Tibial nerve (tissue), 4 donors: ENCODE measurements around the gene BMP15. TPM values are rescaled to one million over a fixed set of nuclear protein-coding genes. Genes with fewer than 3 reads are reported as not detected.

Source experiments
- DNase-seq, 2 donors: peaks; one replicate each; pipeline ENCODE4 v3.0.0-alpha.2; 2019; ENCODE audit warnings: low spot score in 2 of 2
- H3K27ac ChIP-seq, 4 donors: fragments of 200-600 bp; sonication (generic) in 3 of 4; one replicate each; pipeline ENCODE4 v1.5.1; 2017 to 2019; ENCODE audit warnings: mild to moderate bottlenecking in 1 of 4
- H3K27me3 ChIP-seq, 2 donors: fragments of 200-600 bp; sonication (generic) in 1 of 2; one replicate each; pipeline versions ENCODE4 v1.5.1 to v1.6.0; 2017 to 2019
- H3K36me3 ChIP-seq, 3 donors: fragments of 200-600 bp; sonication (generic); one replicate each; pipeline ENCODE4 v1.5.1; 2018 to 2019
- H3K4me1 ChIP-seq, 4 donors: fragments of 200-600 bp; sonication (generic) in 3 of 4; one replicate each; pipeline ENCODE4 v1.5.1; 2017 to 2019
- H3K4me3 ChIP-seq, 4 donors: fragments of 200-600 bp; sonication (generic) in 3 of 4; one replicate each; pipeline ENCODE4 v1.5.1; 2017 to 2019; ENCODE audit warnings: mild to moderate bottlenecking in 1 of 4, moderate library complexity in 1 of 4
- H3K9me3 ChIP-seq, 4 donors: fragments of 200-600 bp; sonication (generic) in 3 of 4; one replicate each; pipeline ENCODE4 v1.5.1; 2017 to 2019
- EP300 ChIP-seq, 2 donors: sonication (generic); formaldehyde crosslinking; IDR thresholded peaks; one replicate each; pipeline ENCODE4 v1.6.1; 2017; ENCODE audit warnings: antibody characterized with exemption in 2 of 2, mild to moderate bottlenecking in 1 of 2
- POLR2A ChIP-seq, 2 donors: fragments of 450-650 bp; IDR thresholded peaks; one replicate each; pipeline ENCODE4 v1.6.1; 2017; ENCODE audit warnings: antibody characterized with exemption in 2 of 2, mild to moderate bottlenecking in 2 of 2, moderate library complexity in 2 of 2
- WGBS, 2 donors: methylation state at CpG; one replicate each; pipeline ENCODE4 v1.1.5; 2018; 5-methylcytosine and 5-hydroxymethylcytosine counted together
- total RNA-seq, 4 donors: library from RNA; depleted of rRNA; stranded (reverse); fragments of >200 nt; gene quantifications; one replicate each; pipeline ENCODE4 v1.1.0, GENCODE V29; 2016
- TF ChIP-seq, protein P1 (sequence below), 5 experiments: fragments of 200-600 bp in 3 of 5; fragments of 450-650 bp in 2 of 5; sonication (generic) in 3 of 5; IDR thresholded peaks; one replicate each; pipeline ENCODE4 v1.5.1; 2016 to 2019; ENCODE audit warnings: antibody characterized with exemption in 5 of 5, mild to moderate bottlenecking in 3 of 5, moderate library complexity in 2 of 5

Gene BMP15
- total RNA-seq, 4 donors from 2014 or later = not detected

GRCh38 chrX:50941638-50942037, 31.1 kb downstream of the BMP15 start:
- DNase-seq = no peak
- H3K4me3 ChIP-seq = no peak overlapping the region
- no peaks in the 10 kb centered on the region for H3K36me3 ChIP-seq
- WGBS, 2 donors = 62 to 67% methylated on average over 3 of the region's 3 CpGs
- no peaks in the 10 kb centered on the region for H3K9me3 ChIP-seq
- TF ChIP-seq EP300 (IDR thresholded peaks at IDR 0.05) (no peak), POLR2A (IDR thresholded peaks at IDR 0.05) (no peak)
- TF ChIP-seq, protein P1, sequence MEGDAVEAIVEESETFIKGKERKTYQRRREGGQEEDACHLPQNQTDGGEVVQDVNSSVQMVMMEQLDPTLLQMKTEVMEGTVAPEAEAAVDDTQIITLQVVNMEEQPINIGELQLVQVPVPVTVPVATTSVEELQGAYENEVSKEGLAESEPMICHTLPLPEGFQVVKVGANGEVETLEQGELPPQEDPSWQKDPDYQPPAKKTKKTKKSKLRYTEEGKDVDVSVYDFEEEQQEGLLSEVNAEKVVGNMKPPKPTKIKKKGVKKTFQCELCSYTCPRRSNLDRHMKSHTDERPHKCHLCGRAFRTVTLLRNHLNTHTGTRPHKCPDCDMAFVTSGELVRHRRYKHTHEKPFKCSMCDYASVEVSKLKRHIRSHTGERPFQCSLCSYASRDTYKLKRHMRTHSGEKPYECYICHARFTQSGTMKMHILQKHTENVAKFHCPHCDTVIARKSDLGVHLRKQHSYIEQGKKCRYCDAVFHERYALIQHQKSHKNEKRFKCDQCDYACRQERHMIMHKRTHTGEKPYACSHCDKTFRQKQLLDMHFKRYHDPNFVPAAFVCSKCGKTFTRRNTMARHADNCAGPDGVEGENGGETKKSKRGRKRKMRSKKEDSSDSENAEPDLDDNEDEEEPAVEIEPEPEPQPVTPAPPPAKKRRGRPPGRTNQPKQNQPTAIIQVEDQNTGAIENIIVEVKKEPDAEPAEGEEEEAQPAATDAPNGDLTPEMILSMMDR (IDR thresholded peaks at IDR 0.05) = no peak
- no peaks in the 10 kb centered on the region for H3K4me1 ChIP-seq
- peaks cover 0 to 13% of the 10 kb centered on the region in 2 donors for H3K27me3 ChIP-seq
- no peak overlapping the region for H3K27ac ChIP-seq

DNA sequence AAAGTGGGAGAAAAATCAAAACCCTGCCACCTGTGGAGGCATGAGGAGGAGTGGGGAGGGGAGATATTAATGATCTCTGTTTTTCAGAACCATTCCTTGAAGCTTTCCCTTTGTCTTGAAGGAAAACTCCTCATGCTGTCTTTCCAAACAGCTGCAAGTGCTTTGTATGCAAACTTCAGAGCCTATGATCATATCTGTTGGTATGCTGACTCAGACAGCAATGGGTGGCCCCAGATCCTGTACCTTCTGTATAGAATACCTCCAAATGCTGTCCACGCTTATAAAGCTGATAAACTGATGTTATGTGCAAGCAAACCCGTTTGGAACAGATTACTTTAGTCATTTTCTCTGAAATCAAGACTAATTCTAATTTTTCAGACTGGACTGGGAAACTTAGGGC, 31.9 kb downstream of the BMP15 start:
- Histone ChIP-seq H3K27ac (no peak overlapping the region), H3K36me3 (no peaks in the 10 kb centered on the region), H3K9me3 (no peaks in the 10 kb centered on the region), H3K4me1 (no peaks in the 10 kb centered on the region), H3K27me3 (peaks cover 0 to 13% of the 10 kb centered on the region in 2 donors), H3K4me3 (no peak overlapping the region)
- no peak for DNase-seq
- no peak for TF ChIP-seq EP300 (IDR thresholded peaks at IDR 0.05)
- no peak for TF ChIP-seq POLR2A (IDR thresholded peaks at IDR 0.05)
- TF ChIP-seq, protein P1 (IDR thresholded peaks at IDR 0.05) = no peak
- 60 to 85% methylated on average over 2 of the region's 2 CpGs for WGBS, 2 donors

- H3K4me1 ChIP-seq = no peaks in the 10 kb centered on the region
- no peak for DNase-seq
- TF ChIP-seq EP300 (IDR thresholded peaks at IDR 0.05) = no peak
- H3K27me3 ChIP-seq = peaks cover 0 to 7% of the 10 kb centered on the region in 2 donors
- H3K9me3 ChIP-seq = peaks cover 0 to 9% (median 0%) of the 10 kb centered on the region in 4 donors
- no peak overlapping the region for H3K4me3 ChIP-seq
- 98 to 100% methylated on average over 1 of the region's 1 CpG for WGBS, 2 donors
- H3K36me3 ChIP-seq = no peaks in the 10 kb centered on the region
- H3K27ac ChIP-seq = no peak overlapping the region
Observed at GRCh38 chrX:50952406-50952805, 41.9 kb downstream of the BMP15 start.

DNA sequence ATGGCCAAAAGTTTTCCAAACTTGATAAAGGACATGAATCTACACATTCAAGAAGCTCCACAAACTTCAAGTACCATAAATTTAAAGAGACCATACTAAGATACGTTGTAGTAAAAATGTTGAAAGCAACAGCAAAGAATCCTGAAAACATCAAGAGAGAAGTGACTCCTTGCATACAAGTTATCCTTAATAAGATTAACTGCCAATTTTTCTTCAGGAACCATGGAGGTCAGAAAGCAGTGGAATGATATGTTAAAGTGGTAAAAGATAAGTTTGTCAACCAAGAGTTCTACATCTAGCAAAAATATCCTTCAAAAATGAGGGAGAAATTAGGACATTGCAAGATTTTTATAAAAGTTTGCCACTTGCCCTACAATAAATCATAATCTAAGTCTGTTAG, 43.3 kb downstream of the BMP15 start:
- Histone ChIP-seq H3K27me3 (peaks cover 0 to 5% of the 10 kb centered on the region in 2 donors), H3K36me3 (no peaks in the 10 kb centered on the region), H3K9me3 (peaks cover 0 to 9% (median 0%) of the 10 kb centered on the region in 4 donors), H3K27ac (no peak overlapping the region), H3K4me1 (no peaks in the 10 kb centered on the region), H3K4me3 (no peak overlapping the region)
- TF ChIP-seq EP300 (IDR thresholded peaks at IDR 0.05) = no peak
- no peak for TF ChIP-seq POLR2A (IDR thresholded peaks at IDR 0.05)
- TF ChIP-seq, protein P1 (IDR thresholded peaks at IDR 0.05) = no peak
- WGBS, 2 donors = 86 to 100% methylated on average over 1 of the region's 1 CpG
- DNase-seq = no peak

GRCh38 chrX:50962156-50962555, 51.6 kb downstream of the BMP15 start:
- no peak overlapping the region for H3K27ac ChIP-seq
- no peak for DNase-seq
- H3K36me3 ChIP-seq = no peaks in the 10 kb centered on the region
- H3K9me3 ChIP-seq = no peaks in the 10 kb centered on the region
- no peaks in the 10 kb centered on the region for H3K4me1 ChIP-seq
- H3K4me3 ChIP-seq = no peak overlapping the region
- WGBS, 2 donors = 61 to 63% methylated on average over 3 of the region's 3 CpGs
- no peaks in the 10 kb centered on the region for H3K27me3 ChIP-seq
- TF ChIP-seq EP300 (IDR thresholded peaks at IDR 0.05) = no peak
- TF ChIP-seq POLR2A (IDR thresholded peaks at IDR 0.05) = no peak

- H3K9me3 ChIP-seq = no peaks in the 10 kb centered on the region
- H3K36me3 ChIP-seq = no peaks in the 10 kb centered on the region
- H3K27me3 ChIP-seq = no peaks in the 10 kb centered on the region
- H3K4me1 ChIP-seq = no peaks in the 10 kb centered on the region
- no peak for TF ChIP-seq POLR2A (IDR thresholded peaks at IDR 0.05)
- TF ChIP-seq EP300 (IDR thresholded peaks at IDR 0.05) = no peak
- TF ChIP-seq, protein P1 (IDR thresholded peaks at IDR 0.05) = no peak
- no peak overlapping the region for H3K4me3 ChIP-seq
- no peak overlapping the region for H3K27ac ChIP-seq
- DNase-seq = no peak
Observed at GRCh38 chrX:50963842-50964241, 53.3 kb downstream of the BMP15 start.

Other genes with a start within 250 kb of the BMP15 start
- 10 to 100 TPM in 2 of 4 donors, 1 to 10 TPM in 2; 4.6 to 14.1 (median 11.4) TPM for gene SHROOM4, start 96.5 kb upstream of the BMP15 start, total RNA-seq